HepG2 (cell line): Measurements from ENCODE around the gene SLC9A4. TPM values are rescaled to one million over a fixed set of nuclear protein-coding genes. Genes with fewer than 3 reads are reported as not detected.

Source experiments
- ATAC-seq: fragments of 200-7000 bp; cut with Tn5 transposase; 3 replicates; pipeline ENCODE4 v1.9.1; 2020; ENCODE audit warnings: mild to moderate bottlenecking, moderate library complexity
- BruUV-seq: library from RNA; stranded (reverse); fragments of 400-500 nt; replicated peaks from 2 replicates; lab custom pipeline; 2021; lab: Mats Ljungman, UMichigan
- CTCF ChIA-PET: fragments of 300-600 bp; formaldehyde crosslinking; extraction: SDS; loops from one replicate; lab custom pipeline; 2021; ENCODE audit warnings: low total read pairs, inconsistent platforms, low intra/inter-chr PET ratio; lab: Yijun Ruan, JAX
- POLR2A ChIA-PET: fragments of 350-600 bp; sonication (Branson Sonifier 250); formaldehyde crosslinking; loops from one replicate; lab custom pipeline; 2020; ENCODE audit warnings: antibody characterized with exemption, inconsistent platforms; lab: Yijun Ruan, JAX
- DNase-seq: peaks from one replicate; pipeline ENCODE4 v3.0.0-alpha.2; 2015; ENCODE audit warnings: low spot score
- FAIRE-seq: peaks from 3 replicates; lab custom pipeline; 2011; peaks lifted over from hg19 to GRCh38; lab: Jason Lieb, UNC
- H2AFZ ChIP-seq: one replicate; pipeline ENCODE4 v1.6.1; 2011; ENCODE audit warnings: low read length, inconsistent platforms
- H3K27ac ChIP-seq: fragments of 300-600 bp; 3 replicates; pipeline ENCODE4 v1.8.0; 2011; ENCODE audit warnings: mixed run types, mild to moderate bottlenecking, mixed read lengths, low read length, inconsistent platforms; ENCODE audit not compliant: insufficient read depth; ENCODE audit errors: extremely low read length
- H3K27me3 ChIP-seq, 2 experiments: fragments of 200-600 bp in 1 of 2; 2 replicates in 1 of 2; 3 replicates in 1 of 2; pipeline versions ENCODE4 v1.6.0 to v1.8.0; 2011; ENCODE audit warnings: low read length in 2 of 2, mild to moderate bottlenecking in 2 of 2, moderate library complexity in 2 of 2, inconsistent platforms in 1 of 2; ENCODE audit not compliant: insufficient read depth in 2 of 2, control insufficient read depth in 1 of 2
- H3K36me3 ChIP-seq, 2 experiments: fragments of 200-600 bp in 1 of 2; replicated peaks in 1 of 2; 2 replicates in 1 of 2; 3 replicates in 1 of 2; pipeline versions ENCODE4 v1.5.1 to v1.8.0; 2011; ENCODE audit warnings: low read length in 2 of 2, inconsistent platforms in 1 of 2; ENCODE audit not compliant: insufficient read depth in 2 of 2, control insufficient read depth in 1 of 2
- H3K4me1 ChIP-seq: 2 replicates; pipeline ENCODE4 v1.5.1; 2012; ENCODE audit warnings: low read length, inconsistent platforms; ENCODE audit not compliant: insufficient read depth
- H3K4me2 ChIP-seq: 2 replicates; pipeline ENCODE4 v1.6.0; 2011; ENCODE audit warnings: low read depth, low read length, inconsistent platforms
- H3K4me3 ChIP-seq, 3 experiments: fragments of 200-600 bp in 1 of 3; sonication (generic), shearing (Covaris generic) in 1 of 3; replicated peaks in 1 of 3; 2 replicates each; pipeline ENCODE4 v1.5.1; 2011 to 2016; ENCODE audit warnings: low read length in 3 of 3, inconsistent platforms in 2 of 3, low read depth in 2 of 3, mild to moderate bottlenecking in 2 of 3, control low read depth in 1 of 3, mixed read lengths in 1 of 3; ENCODE audit not compliant: insufficient read depth in 1 of 3
- H3K79me2 ChIP-seq: one replicate; pipeline ENCODE4 v1.6.1; 2011; ENCODE audit warnings: low read length, inconsistent platforms; ENCODE audit not compliant: insufficient read depth
- H3K9ac ChIP-seq: 2 replicates; pipeline ENCODE4 v1.6.0; 2011; ENCODE audit warnings: mild to moderate bottlenecking, low read depth, low read length, inconsistent platforms; ENCODE audit not compliant: insufficient read depth
- H3K9me3 ChIP-seq: 2 replicates; pipeline ENCODE4 v1.5.1; 2012; ENCODE audit warnings: mild to moderate bottlenecking, low read length
- H4K20me1 ChIP-seq: 2 replicates; pipeline ENCODE4 v1.6.0; 2011; ENCODE audit warnings: inconsistent platforms, mild to moderate bottlenecking, low read length, moderate library complexity; ENCODE audit not compliant: insufficient read depth
- ETV6 ChIP-seq: sonication (generic); formaldehyde crosslinking; conservative IDR thresholded peaks from 2 replicates; pipeline ENCODE4 v1.4.0; 2020; ENCODE audit warnings: missing genetic modification reagents
- MYC ChIP-seq: sonication (generic); formaldehyde crosslinking; IDR thresholded peaks from 2 replicates; pipeline ENCODE4 v1.9.0; 2021; ENCODE audit warnings: missing genetic modification reagents, borderline replicate concordance
- RAD21 ChIP-seq: fragments of 450-650 bp; formaldehyde crosslinking; IDR thresholded peaks from 2 replicates; pipeline ENCODE4 v1.5.0; 2020; ENCODE audit warnings: mild to moderate bottlenecking
- SCMH1 ChIP-seq: sonication (generic); formaldehyde crosslinking; IDR thresholded peaks from 2 replicates; pipeline ENCODE4 v1.9.0; 2021; ENCODE audit warnings: missing genetic modification reagents, mild to moderate bottlenecking, borderline replicate concordance
- SKI ChIP-seq: fragments of 450-650 bp; IDR thresholded peaks from one replicate; pipeline ENCODE4 v1.6.1; 2018; ENCODE audit warnings: mild to moderate bottlenecking; ENCODE audit not compliant: partially characterized antibody
- SMC3 ChIP-seq: IDR thresholded peaks from 2 replicates; pipeline ENCODE4 v1.6.1; 2011; ENCODE audit warnings: low read length, improper control_type of control experiment
- THYN1 ChIP-seq: sonication (generic); formaldehyde crosslinking; IDR thresholded peaks from 2 replicates; pipeline ENCODE4 v1.8.1; 2023; ENCODE audit warnings: low read depth, mild to moderate bottlenecking, moderate library complexity, missing genetic modification reagents, borderline replicate concordance
- ZNF616 ChIP-seq: sonication (generic); formaldehyde crosslinking; IDR thresholded peaks from 2 replicates; pipeline ENCODE4 v1.5.0; 2020; ENCODE audit warnings: low read depth, mild to moderate bottlenecking, missing genetic modification reagents
- ZNF776 ChIP-seq: sonication (generic); formaldehyde crosslinking; IDR thresholded peaks from 2 replicates; pipeline ENCODE4 v1.4.0; 2020; ENCODE audit warnings: mild to moderate bottlenecking, missing genetic modification reagents
- WGBS: methylation state at CpG from one replicate; pipeline ENCODE4 v1.1.6; 2017; ENCODE audit warnings: low lambda C conversion rate; 5-methylcytosine and 5-hydroxymethylcytosine counted together
- in situ Hi-C: cut with HindIII; loops from 2 replicates; pipeline ENCODE4 v1.10.0; 2017; ENCODE audit warnings: low pct_unique_long_range_greater_than_20kb; ENCODE audit not compliant: extremely low pct_ligation_motif_present
- intact Hi-C: fragments of 100-400 bp; cut with micrococcal nuclease; formaldehyde crosslinking; loops from one replicate; pipeline ENCODE4 v1.10.0; 2022; ENCODE audit not compliant: unreplicated experiment
- polyA plus RNA-seq, 8 experiments: library from polyadenylated mRNA; depleted of rRNA in 3 of 8; stranded (reverse) in 7 of 8; unstranded in 1 of 8; fragments of >200 nt; fragmentation: Illumina TruSeq in 4 of 8; extraction: Trizol in 4 of 8; gene quantifications; 2 replicates each; pipeline versions ENCODE4 v1.2.1 to v1.2.3, GENCODE V29; 2011 to 2016; ENCODE audit warnings: low read depth in 4 of 8, missing spikeins in 1 of 8, mixed read lengths in 1 of 8; ENCODE audit not compliant: insufficient read depth in 1 of 8
- total RNA-seq, 5 experiments: library from RNA; depleted of rRNA; stranded (reverse); fragments of >200 nt; fragmentation: Illumina TruSeq; extraction: Trizol; gene quantifications; 2 replicates each; pipeline ENCODE4 v1.2.3, GENCODE V29; 2016; ENCODE audit warnings: low read depth in 1 of 5
- TF ChIP-seq, protein P1 (sequence below): sonication (generic); formaldehyde crosslinking; IDR thresholded peaks from 2 replicates; pipeline ENCODE4 v1.4.0; 2020; ENCODE audit warnings: missing genetic modification reagents, mild to moderate bottlenecking, borderline replicate concordance
- TF ChIP-seq, protein P2 (sequence below): sonication (generic); formaldehyde crosslinking; IDR thresholded peaks from 2 replicates; pipeline ENCODE4 v1.4.0; 2020; ENCODE audit warnings: missing genetic modification reagents

The SLC9A4 gene
- total and polyA plus RNA-seq, 2 of the 13 experiments (the other 11 are each of a cell fraction or from before 2014, with no cell fraction given): not detected

DNA sequence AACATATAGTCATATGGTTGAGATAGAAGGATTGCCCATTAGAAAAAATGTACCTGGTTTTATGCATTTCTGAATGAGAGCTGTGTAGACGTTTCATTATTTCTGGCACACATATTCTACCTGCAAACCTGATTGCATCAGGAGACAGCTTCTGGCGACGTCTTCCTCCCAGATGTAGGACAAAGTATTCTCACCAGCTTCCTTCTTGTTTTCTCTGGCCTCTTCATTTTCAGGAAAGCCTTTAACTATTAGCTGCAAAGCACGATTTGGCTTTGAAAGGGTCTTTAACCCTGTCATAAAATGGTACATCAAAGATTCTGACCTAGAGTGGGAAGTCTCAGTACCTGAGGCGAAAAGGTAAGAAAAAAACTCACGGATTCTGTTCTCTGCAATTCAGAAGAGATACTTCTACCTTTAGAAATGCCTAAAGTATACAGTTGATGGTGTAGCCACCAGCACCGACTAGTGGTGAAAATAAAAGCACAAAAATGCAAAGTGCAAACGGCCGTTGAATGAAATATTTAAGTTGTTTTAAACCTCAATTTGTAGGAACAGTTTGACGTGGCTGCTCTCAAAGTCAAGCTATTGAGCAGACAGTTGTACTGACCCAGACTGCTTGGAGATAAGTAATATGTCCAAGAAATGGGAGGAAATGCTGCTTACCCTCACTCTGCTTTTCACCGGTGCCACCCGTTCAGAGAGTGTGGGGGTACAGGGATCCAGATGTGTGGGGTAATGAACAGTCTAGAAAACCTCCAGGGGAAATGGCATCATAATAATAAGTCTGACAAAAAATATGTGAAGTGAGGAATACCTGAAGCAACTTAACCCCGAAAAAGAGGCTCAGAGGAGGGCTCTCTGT lies 29.8 kb upstream of the SLC9A4 start (continued):
- TF ChIP-seq RAD21 (CRISPR knock-in tag): 0 out of 2 replicates have a peak, but pooled peaks have one; percentile 34
- peak; percentile 72 for TF ChIP-seq SMC3

DNA sequence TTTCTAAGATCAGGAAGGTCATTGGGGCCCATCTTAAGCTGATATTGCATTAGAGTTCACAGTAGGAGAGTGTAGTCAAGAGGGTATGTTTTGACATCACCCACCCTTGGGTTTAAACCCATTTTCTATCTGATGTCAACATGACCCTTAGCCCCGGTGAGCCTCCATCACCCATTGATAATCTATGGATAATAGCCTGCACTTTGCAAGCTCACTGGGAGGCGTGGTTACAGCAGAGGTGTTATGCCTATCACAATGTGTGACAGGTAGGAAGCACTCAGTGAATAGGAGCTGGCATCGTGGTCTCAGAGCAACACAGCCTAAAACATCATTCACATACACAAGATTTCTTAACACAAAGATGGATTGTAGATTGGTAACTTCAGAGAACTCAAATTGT lies 28.8 kb upstream of the SLC9A4 start:
- Histone ChIP-seq H3K36me3 (no peaks in the 10 kb centered on the region), H3K27me3 (peaks cover 0 to 14% of the 10 kb centered on the region in 2 experiments; a peak in 1 of 5 replicates), H3K9me3 (no peaks in the 10 kb centered on the region), H3K4me2 (no peak overlapping the region), H3K79me2 (no peaks in the 10 kb centered on the region), H3K27ac (no peak overlapping the region), H3K4me3 (no peak overlapping the region), H3K9ac (no peak overlapping the region), H2AFZ (no peak overlapping the region), H4K20me1 (no peaks in the 10 kb centered on the region), H3K4me1 (no peaks in the 10 kb centered on the region)
- intact Hi-C loops (loop anchor here (5.0 to 10.0 kb wide), 2 partner anchors 192 to 1029 kb away; no protein-coding TSS in a partner anchor), in situ Hi-C loops (loop anchor here (5.0 kb wide), 1 partner anchor 192 kb away; no protein-coding TSS in a partner anchor)
- 5% methylated on average over 3 of the region's 3 CpGs for WGBS
- FAIRE-seq (no peak), DNase-seq (no peak), ATAC-seq (no peak)
- BruUV-seq: no TSS peak
- TF ChIP-seq THYN1 (CRISPR knock-in tag): no peak
- TF ChIP-seq SCMH1 (CRISPR knock-in tag): no peak
- TF ChIP-seq MYC: no peak
- TF ChIP-seq, protein P1, sequence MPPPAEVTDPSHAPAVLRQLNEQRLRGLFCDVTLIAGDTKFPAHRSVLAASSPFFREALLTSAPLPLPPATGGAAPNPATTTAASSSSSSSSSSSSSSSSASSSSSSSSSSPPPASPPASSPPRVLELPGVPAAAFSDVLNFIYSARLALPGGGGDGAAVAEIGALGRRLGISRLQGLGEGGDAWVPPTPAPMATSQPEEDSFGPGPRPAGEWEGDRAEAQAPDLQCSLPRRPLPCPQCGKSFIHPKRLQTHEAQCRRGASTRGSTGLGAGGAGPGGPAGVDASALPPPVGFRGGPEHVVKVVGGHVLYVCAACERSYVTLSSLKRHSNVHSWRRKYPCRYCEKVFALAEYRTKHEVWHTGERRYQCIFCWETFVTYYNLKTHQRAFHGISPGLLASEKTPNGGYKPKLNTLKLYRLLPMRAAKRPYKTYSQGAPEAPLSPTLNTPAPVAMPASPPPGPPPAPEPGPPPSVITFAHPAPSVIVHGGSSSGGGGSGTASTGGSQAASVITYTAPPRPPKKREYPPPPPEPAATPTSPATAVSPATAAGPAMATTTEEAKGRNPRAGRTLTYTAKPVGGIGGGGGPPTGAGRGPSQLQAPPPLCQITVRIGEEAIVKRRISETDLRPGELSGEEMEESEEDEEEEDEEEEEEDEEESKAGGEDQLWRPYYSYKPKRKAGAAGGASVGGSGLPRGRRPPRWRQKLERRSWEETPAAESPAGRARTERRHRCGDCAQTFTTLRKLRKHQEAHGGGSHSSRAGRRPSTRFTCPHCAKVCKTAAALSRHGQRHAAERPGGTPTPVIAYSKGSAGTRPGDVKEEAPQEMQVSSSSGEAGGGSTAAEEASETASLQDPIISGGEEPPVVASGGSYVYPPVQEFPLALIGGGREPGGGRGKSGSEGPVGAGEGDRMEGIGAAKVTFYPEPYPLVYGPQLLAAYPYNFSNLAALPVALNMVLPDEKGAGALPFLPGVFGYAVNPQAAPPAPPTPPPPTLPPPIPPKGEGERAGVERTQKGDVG (CRISPR knock-in tag): no peak
- no peak for TF ChIP-seq ETV6 (CRISPR knock-in tag)
- no peak for TF ChIP-seq ZNF776
- no peak for TF ChIP-seq SKI
- TF ChIP-seq, protein P2, sequence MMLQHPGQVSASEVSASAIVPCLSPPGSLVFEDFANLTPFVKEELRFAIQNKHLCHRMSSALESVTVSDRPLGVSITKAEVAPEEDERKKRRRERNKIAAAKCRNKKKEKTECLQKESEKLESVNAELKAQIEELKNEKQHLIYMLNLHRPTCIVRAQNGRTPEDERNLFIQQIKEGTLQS: no peak
- no peak for TF ChIP-seq ZNF616 (CRISPR knock-in tag)
- POLR2A ChIA-PET: no interaction called here
- CTCF ChIA-PET: interaction anchor here (1.5 kb wide), 1 partner anchor 423 kb away, joined by 4 read pairs; no protein-coding TSS in a partner anchor
